Measurements from ENCODE around the gene PDZK1.
"Not testable (repeated sequence)": the region's sequence is repeated elsewhere in the genome, so short reads cannot be mapped to it uniquely, and the experiment has no call there.

The PDZK1 gene

DNA sequence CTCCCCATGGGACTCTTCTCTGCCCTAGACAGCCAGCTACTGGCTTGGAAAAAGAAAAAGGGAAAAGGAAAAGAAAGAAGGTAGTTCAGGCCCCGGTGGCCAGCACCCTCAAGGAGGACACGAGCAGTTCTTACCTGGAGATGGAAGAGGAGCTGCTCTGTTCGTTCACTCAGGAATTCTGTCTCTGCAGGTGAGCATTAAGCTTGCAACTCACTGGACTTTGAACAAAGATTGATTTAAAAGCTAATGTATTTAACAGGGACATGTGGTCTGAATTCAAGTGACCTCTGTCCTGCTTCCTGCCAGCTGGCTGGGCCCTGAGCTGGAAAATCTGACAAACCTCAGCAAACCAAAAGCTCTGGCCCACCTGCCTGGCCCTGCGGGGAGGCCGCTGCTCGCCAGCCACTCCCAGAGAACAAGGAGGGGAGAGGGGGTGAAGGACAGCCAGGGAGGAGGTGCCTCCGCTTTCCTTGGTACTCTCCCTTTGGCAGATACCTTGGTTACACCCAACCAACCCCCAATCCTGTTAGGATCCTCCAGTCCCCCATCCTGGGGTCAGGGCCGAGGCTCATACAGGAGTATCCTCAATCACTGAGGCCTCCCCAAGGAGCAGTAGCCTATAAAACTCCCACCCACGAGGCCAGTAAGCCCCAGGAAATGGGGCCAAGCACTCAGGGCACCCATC is at the start of gene PDZK1:
PDZK1 (minus strand) TSS at position 186 of the 685 bp plus-strand sequence. CDS start 19,347 bp downstream, outside the sequence.
- no peak for DNase-seq (ENCODE audit: low spot score)

- DNase-seq (ENCODE audit: low spot score): peak; percentile 10
These were observed 44.4 kb upstream of the PDZK1 start for GRCh38 chr1:145751491-145752037.

DNA sequence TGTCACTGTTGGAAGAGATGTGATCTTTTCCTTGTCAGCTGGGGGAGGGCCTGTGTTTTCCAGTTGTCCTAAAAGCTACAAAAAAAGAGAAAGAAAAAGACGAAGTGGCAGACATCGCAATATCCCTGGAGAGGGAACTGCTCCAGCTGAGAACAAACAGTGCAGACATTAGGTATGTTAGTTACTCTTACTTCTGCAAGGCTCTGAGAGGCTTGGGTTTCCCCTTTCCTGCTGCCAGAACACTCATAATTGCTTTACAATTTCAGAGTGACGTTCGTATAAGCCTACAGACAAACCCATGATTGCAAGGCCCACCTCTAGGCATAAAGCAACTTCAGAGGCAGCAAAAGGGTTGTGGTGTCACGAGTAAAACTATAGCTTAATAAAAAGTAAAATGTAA is 43.3 kb upstream of the PDZK1 start:
- no peak for DNase-seq (ENCODE audit: low spot score)

- no peak for DNase-seq (ENCODE audit: low spot score)
These were observed 40.5 kb upstream of the PDZK1 start for GRCh38 chr1:145747398-145748247.

- no peak for DNase-seq (ENCODE audit: low spot score)
These were observed 33.1 kb upstream of the PDZK1 start for GRCh38 chr1:145740269-145740668.

DNA sequence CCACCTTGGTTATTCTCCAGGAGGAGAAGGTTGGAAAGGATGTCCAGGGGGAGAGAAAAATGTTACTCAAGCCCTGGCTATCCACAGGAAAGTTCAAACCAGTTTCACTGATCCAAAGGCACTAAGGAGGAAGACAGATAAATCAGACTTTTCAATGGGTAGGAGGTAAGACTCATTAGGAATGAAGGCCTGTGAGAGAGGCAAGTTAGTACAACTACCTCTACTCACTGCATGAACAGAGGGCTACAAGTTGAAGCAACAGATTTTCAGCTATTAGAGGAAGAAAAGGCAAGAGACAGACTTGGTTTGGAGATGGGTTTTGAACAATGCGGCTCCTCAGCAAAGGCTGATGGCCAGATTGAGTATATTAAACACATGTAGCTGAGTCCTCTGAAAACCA is 29.0 kb upstream of the PDZK1 start:
- no peak for DNase-seq (ENCODE audit: low spot score)

DNA sequence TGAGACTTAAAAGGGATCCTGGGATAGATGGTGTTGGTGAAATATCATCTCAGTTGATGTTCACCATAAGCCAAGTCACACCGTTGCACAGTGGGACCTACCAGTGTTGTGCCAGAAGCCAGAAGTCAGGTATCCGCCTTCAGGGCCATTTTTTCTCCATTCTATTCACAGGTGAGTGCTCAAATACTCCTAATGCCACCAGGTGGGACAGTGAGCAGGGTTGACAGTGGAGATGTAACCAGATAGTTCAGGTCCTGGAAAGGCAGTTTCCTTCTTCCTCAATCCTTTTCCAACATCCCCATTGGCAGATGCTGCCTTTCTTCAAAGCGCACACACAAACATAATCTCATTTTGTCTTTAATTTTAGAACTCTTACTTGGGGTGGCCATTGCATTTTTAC is 23.7 kb upstream of the PDZK1 start:
- no peak for DNase-seq (ENCODE audit: low spot score)

- DNase-seq (ENCODE audit: low spot score): no peak
These were observed 23.3 kb upstream of the PDZK1 start for GRCh38 chr1:145730467-145730866.

DNA sequence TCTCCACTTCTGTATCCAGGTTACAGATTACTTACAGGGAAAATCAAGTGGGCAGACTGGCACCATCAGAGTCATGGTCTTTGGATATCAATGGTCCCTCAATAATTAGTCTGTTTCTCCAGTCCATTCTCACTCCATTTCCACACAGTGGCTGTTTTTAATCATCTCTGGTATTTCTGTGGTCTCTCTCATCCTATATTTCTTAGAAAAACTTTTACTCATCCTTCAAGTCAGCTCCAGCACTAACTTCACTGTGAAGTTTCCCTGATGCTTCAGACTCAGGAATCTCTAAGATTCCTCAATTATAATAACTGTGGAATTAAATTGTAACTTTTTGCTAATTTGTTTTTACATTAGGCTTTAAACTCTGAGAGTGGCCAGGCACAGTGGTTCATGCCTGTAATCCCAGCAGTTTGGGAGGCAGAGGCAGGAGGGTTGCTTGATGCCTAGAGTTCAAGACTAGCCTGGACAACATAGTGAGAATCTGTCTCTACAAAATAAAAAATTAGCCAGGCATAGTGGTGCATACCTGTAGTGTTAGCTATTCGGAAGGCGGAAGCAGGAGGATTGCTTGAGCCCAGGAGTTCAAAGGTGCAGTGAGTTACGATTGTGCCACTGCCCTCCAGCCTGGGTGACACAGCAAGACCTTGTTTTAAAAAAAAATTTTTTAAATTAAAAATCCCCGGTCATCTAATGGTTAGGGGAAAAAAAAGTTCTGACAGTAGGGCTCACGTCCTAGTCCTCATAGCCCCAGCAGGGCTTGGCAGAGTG is 22.7 kb upstream of the PDZK1 start:
- DNase-seq (ENCODE audit: low spot score): no peak

DNA sequence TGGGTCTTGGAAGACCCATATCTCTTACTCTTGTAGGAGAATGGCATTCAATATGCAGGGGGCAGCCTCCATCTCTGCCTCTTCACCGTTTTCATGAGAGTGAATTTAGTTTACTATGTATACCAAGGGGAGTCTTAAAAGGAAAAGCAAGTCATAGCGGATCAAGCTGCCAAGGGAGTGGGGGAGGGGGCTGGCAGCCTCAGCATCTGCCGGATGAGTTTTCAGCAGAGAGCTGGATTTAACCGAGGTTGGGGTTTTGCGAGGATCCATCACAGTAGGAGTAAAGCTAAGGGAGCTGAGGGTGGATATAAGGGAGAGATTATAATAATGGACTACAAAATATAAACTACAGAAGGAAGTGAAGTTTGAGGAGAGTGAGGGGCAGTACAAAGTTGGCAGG is 22.0 kb upstream of the PDZK1 start:
- DNase-seq (ENCODE audit: low spot score): no peak

DNA sequence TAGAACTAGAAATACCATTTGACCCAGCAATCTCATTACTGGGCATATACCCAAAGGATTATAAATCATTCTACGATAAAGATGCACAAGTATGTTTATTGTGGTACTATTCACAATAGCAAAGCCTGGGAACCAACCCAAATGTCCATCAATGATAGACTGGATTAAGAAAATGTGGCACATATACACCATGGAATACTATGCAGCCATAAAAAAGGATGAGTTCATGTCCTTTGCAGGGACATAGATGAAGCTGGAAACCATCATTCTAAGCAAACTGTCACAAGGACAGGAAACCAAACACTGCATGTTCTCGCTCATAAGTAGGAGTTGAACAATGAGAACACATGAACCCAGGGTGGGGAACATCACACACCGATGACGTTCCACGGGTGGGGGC is 19.0 kb upstream of the PDZK1 start:
- DNase-seq (ENCODE audit: low spot score): not testable (repeated sequence)

DNA sequence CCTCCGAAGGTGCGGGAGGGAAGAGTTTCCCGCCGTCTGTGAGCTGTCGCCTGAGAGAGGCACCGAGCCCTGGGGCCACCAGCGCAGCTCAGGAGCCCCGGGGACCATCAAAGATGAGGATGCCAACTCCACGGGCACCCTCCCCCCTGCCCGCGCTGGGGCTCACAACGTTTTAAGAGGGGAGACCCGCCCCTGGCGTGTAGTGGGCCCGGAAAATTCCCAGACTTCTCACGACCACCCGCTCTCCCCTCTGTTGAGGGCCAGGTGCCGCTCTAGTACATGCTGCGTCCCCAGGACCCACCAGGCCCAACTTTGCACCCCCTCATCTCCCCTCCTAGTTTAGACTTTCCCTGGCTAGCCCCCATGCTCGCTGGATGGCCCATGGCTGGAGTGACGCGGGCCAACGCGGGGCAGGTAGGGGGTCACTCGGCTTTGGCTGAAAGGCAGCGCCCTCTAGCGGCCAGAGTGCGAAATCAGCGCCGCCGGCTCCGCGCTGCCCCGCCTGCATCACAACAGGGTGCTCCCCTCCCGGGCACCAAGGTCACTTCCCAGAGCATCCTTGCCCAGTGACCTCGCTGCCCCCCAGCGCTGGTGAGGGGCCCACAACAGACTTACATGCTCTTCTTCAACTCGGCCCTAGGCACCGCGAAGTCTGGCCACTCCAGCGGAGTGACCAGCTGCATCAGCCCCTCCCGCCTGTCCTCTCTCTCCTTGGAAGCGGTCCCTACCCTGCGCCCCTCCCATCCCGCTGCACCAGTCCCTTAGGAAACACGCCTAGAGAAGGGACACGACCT is 13.9 kb upstream of the PDZK1 start:
- peak; percentile 45 for DNase-seq (ENCODE audit: low spot score)

GRCh38 chr1:145720556-145720877 is 13.3 kb upstream of the PDZK1 start:
- DNase-seq (ENCODE audit: low spot score): no peak

GRCh38 chr1:145719230-145720079 is 12.3 kb upstream of the PDZK1 start, which contains the start of gene CD160:
TSS of gene CD160 (plus strand) at chr1:145719499. CDS start at chr1:145728328, 8,829 bp downstream.
- no peak for DNase-seq (ENCODE audit: low spot score)

- not testable (repeated sequence) for DNase-seq (ENCODE audit: low spot score)
These were observed 11.3 kb upstream of the PDZK1 start for GRCh38 chr1:145718465-145718864.

DNA sequence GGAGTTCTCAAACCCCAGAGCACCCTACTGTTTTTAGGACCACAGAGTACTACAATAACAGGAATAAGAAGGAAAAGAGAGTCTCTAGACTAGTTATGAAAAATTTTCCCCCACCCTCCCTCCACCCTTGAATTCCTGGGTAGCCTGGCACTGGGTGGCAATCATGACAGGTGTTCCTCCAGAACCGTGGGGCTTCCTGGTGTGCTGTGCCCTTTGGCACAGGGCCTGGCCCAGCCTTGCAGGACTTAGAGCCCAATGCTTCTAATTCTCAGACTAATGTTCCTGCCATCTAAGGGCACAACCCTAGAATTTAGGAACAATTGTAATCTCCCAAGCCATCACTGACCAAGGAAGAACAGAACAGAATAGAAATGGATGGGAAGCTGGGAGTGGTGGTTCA is 10.7 kb upstream of the PDZK1 start:
- no peak for DNase-seq (ENCODE audit: low spot score)

DNA sequence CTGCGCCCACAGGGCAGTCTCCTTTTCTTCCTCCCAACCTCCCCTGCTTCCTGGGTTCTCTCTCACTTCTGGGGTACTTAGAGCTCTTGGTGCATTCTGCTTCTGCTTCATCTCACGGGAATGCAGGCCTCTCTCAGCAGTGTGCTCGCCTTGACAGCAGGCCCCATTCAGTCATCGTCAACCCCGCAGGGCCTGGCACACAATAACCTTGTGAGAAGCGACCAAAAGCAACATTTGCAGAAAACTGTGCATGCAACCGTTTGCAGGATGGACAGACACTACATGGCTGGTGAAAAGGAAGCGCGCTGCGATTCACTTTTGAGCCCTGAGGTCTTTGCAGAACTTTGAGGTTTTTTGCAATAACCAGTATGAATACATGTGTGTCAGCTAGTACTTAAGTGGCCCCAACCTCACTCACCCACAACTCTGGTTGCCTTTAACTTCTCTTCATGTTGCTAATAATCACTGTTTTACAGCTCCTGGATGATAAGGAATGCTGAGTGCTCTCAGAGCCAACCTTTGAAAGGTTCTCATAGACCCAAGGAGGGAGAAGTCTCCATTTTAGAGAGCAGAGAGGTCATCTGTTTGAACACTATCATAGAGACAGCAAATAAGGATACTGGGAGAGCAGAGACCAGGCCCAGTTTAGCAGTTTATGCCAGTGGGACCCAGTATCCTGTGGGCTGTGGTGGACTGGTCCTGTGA is 9.6 kb upstream of the PDZK1 start:
- DNase-seq (ENCODE audit: low spot score): no peak

- DNase-seq (ENCODE audit: low spot score): no peak
These were observed 7.5 kb upstream of the PDZK1 start for GRCh38 chr1:145714524-145715111.

DNA sequence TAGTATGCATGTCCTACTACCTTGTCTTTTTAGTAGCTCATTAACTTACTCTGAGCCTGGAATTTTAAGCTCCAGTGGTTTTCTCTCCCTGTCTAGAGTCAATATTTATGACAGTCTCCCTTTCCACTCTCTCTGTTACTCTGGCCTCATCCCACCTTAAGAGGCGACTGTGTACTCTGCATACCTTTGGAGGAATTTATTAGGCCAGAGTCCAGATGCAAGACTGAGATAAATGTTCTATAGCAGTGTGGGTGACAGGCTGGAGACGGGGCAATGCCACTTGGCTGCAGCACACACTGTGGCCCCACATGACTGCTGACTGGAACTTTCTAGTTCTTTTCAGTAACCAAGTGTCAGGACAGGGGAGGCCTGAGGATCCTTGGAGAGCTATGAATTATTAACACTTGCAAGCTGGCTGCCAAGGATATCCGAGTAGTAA is 4.1 kb upstream of the PDZK1 start:
- DNase-seq (ENCODE audit: low spot score): peak; percentile 16

Data from SW480 (cell line).